GM18526 (cell line): ENCODE data around the gene CACNA1G.

Source experiments
- POLR2A ChIP-seq: IDR thresholded peaks from 3 replicates; pipeline ENCODE4 v1.6.1; 2011; ENCODE audit not compliant: insufficient read length; ENCODE audit errors: extremely low read depth

CACNA1G gene

GRCh38 chr17:50672831-50673551 is 112.5 kb downstream of the CACNA1G start:
- TF ChIP-seq POLR2A, result no peak

- no peak for TF ChIP-seq POLR2A
These were observed 114.7 kb downstream of the CACNA1G start for GRCh38 chr17:50675190-50675589.

- no peak for TF ChIP-seq POLR2A
These were observed 115.1 kb downstream of the CACNA1G start for GRCh38 chr17:50675627-50676026.

GRCh38 chr17:50676065-50676975 is 115.8 kb downstream of the CACNA1G start:
- no peak for TF ChIP-seq POLR2A
